CD4-positive, alpha-beta T cell treated with Interleukin-17A for 4 hours (primary cell): ENCODE data around the gene IZUMO2.
"Not testable (repeated sequence)": the region's sequence is repeated elsewhere in the genome, so short reads cannot be mapped to it uniquely, and the experiment has no call there.

ENCODE experiments used
- DNase-seq: peaks from one replicate; pipeline ENCODE4 v3.0.0-alpha.2; 2020; ENCODE audit warnings: mixed read lengths

Gene IZUMO2

DNA sequence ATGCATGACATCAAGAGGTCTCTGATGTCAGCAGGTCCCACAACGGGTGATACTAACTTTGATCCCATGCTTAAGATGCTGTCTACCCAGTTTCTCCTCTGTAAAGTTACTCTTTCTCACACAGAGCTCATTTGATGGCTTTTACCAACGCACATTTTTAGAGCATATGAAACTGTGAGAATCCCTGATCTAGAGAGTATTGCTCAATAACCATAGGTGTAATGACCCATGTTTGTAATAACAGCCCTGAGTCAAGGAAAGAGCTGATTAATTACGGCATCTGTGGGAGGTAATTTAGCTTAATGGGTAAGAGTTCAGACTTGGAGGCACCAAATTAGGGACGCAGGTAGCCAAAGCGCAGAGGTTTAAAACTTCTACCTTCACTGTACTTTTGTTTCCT is 18.0 kb upstream of the IZUMO2 start:
- no peak for DNase-seq

DNA sequence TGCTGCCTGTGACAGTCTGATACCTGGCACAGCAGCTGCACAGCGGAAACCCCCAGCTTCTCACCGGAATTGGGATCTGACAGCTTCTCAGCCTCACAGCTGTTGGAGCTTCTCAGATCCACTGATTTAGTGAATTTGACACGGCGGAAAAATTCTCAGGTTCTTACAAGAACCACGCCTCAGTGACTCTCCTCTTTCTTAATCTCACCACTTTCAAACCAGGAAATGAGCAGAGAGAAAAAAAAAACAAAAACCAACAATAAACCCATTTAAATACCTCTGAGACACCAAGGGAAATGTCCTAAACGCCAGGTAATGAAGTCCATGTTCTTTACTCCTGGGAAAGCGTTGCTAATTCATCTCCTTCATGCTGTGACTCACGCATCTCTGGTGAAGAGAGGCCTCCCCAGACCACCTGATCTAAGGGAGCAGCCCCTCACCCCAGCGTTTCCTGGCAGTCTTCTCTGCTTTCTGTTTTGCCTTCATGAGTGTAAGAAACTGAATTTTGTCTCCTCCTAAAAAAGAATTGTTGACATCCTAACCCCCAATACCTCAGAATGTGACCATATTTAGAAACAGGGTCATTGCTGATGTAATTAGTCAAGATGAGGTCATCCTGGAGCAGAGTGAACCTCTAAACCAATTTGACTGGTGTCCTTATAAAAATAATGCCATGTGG is 15.9 kb upstream of the IZUMO2 start:
- DNase-seq = no peak

DNA sequence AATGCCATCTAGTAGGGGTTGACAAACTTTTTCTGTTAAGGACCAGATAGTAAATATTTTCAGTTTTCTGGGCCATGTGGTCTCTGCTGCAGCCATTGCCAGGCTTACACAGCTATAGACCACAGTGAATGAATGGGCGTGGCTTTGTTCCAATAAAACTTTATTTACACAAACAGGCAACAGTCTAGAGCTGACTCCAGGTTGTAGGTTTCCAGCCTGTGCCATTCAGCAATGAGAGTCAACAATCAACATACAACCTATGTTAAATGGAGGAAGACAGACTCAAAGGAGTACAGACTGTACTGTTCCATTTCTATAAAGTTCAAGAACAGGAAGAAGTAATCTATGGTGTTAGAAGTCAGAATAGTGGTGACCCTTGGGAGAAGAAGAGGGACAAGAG is 15.2 kb upstream of the IZUMO2 start:
- DNase-seq = no peak

DNA sequence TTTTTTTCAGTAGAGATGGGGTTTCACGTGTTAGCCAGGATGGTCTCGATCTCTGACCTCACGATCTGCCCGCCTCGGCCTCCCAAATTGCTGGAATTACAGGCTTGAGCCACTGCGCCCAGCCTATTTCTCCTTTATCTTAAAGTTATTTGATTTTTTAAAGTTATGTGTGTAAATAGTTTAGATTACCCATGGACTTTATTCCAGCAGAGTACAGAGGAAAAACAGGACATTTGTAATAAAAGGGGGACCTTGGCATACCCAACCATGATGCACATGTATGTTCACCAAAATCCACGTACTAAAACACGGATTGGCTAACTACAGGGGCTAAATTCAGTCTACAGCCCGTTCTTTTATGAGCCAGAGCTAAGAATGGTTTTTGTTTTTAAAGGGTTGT is 13.7 kb upstream of the IZUMO2 start:
- DNase-seq = no peak

DNA sequence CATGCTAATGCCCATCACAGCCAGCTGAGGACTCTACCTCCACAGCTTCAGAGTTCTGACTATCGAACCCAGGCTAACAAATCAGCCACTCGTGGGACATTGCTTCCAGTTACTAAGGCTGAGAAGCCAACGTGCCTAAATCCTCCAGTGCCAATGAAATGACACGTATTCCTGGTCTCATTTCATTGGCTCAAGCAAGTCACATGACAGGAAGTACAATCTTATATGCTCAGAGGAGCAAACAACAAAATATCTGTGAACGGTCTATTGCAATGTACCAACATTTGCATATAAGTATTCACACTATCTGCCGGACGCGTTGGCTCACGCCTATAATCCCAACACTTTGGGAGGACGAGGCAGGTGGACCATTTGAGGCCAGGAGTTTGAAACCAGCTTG is 12.8 kb upstream of the IZUMO2 start:
- DNase-seq = no peak

DNA sequence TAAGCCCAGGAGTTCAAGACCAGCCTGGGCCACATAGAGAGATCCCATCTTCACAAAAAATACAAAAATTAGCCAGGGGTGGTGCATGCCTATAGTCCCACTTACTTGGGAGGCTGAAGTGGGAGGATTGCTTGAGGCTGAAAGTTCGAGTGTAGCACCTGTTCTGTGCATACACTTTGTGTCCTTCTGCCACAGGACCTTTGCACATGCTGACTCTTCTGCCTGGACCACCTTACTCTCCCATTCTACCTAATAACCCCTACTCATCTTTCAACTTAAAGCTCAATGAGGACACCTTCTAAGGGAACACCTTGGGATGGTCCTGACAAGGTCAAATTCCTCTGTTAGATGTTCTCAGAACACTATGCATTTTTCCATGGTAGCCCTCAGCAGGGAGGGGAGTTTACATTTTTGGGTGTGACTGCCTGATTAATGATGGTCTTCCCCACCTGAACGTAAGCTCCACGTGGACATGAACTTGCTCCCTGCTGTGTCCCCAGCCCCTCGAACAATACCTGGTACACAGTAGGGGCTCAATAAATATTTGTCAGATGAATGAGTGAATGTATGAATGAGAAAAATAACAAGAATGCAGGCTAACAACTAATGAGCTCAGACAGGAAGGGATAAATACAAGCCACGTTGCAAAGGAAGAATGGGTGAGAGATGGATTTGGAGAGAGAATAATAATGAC is 11.2 kb upstream of the IZUMO2 start:
- no peak for DNase-seq

DNA sequence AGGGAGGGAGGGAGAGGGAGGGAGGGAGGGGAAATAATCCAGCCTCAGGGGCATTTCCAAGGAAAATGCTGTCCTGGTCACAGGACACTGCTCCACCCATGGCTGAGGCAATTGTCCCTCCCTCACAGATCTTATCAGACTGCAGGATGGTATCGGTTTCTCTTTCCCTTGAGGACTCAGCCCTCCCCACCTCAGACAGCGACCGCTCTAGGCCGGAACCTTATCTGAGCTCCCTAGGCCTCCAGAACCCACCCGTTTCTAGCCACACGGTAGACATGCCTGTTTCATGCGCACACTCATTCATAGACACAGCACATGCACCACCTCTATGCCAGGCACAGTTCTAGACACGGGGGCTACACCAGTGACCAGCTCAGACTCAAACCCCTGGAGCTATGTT is 10.0 kb upstream of the IZUMO2 start:
- no peak for DNase-seq

DNA sequence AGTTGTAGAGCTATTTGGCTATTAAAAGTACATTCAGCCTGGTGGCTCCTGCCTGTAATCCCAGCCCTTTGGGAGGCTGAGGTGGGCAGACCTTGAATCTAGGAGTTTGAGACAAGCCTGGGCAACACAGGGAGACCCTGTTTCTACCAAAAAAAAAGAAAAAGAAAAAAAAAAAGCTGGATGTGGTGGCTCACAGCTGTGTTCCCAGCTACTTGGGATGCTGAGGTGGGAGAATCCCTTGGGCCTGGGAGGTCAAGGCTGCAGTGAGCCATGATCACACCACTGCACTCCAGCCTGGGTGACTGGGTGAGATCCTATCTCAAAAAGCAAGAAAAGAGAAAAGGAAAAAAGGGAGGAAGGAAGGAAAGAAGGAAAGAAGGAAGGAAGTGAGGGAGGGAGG is 9.6 kb upstream of the IZUMO2 start:
- DNase-seq = no peak

DNA sequence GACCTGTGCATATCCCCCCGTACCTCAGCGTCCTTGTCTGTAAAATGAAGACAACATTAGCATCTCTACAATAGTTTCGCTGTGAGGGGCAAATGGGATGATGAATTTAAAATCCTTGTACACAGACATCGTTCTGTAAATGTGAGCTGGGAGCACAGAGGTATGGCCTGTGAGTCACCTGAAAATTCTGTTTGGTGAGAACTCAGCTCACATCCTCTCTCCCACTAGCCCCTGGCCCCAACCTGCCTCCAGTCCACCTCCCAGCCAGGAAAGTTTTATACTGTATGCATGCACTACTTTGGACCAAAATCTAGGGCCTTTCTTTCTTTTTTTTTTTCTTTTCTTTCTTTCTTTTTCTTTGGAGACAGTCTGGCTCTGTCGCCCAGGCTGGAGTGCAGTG is 8.7 kb upstream of the IZUMO2 start:
- no peak for DNase-seq

DNA sequence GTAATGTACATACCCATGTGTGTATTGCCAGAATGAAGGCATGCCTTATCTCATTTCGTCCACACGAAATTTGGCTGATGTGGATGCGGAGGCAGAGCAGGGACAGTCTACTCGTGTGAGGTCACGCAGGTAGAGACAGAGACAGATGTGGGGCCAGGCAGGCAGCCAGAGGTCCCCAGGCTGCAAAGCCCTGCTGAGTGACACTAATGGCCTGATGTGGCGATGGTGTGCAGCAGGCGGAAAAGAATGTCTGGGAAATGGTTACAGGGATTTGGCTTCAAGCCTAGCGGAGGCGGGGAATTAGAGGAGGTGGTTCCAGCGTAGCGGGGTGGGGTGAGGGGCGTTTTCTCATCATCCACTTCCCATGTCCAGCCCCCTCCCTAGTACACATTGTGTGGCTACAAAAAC is 4.2 kb upstream of the IZUMO2 start:
- DNase-seq = no peak

DNA sequence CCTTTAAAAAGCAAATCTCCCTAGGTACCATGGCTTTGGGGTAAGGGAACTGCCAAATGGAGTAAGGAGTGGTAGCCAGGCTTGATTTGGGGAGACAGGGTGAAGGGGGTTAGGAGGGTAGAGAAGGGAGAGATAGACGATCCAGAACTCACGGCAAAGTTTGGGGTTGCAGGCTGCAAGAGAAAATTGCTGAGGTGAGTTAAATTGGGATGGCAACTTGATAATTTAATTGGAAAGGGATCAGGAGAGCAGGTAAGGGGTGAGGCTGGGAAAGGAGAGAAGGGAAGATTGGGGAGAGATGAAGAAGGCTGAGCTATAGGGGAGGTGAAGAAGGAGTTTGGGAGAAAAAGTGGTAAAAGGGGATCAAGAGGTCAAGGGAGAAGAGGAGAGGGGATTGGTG is 4.0 kb downstream of the IZUMO2 start:
- DNase-seq = no peak

DNA sequence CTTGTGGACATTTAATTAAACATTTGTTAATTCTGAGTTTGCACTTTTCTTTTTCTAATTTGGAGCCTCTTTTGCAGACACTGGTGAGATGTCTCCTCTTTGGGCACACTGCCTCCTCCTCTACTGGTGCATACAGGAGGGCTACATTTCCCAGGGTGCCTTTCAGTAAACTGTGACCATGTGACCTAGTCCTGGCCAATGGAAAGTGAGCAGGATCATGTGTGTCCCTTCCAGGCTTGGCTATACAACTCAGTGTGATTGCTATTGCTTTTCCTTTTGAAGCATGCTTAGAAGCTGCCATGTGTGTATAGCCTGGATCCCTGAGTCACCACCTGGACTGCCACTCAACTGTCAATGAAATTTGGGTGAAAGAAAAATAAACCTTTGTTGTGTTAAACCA is 4.5 kb downstream of the IZUMO2 start:
- no peak for DNase-seq

DNA sequence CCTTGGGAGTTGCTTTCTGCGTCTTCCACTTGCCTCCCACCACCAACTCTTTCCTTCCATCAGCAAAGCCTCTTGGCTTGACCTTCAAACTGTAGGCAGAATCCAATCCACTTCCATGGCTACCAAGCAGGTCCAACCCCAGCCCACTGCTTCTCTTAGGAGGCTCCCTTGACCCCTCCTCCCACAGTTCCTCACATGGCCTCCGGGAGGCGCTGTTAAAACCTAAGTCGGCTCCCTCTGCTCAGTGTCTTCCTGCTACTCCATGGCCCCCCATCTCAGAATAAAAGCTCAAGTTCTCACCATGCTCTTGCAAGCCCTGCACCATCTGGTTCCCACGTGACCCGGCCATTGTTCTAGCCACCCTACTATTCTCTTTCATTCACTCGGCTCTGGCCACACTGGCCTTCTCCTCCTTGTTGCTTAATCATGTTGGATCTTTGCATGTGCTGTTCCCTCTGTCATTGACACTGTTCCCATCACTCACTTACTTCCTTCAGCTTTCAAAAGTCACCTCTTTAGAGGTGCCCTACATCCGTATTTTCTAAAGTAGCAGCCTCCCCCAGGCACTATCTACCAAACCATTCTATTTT is 7.5 kb downstream of the IZUMO2 start:
- DNase-seq = no peak

DNA sequence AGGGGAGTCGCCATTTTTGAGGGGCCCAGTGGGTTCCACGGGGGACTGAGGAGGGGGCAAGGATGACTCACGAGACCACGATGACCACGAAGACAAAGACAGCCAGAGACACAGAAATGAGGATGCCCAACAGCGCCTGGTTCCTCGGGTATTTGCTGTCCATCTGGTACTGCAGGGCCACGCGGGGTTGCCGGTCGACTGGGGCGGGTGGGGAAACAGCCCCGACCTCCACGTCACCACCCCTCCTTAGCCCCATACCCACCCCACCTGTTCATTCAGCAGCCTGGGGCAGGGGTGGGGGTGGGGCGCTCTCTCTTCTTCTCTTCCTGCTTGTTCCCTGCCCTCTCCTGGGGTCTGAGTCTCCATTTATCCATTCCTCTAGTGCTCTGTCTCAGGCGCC is 8.6 kb downstream of the IZUMO2 start:
- DNase-seq = no peak

DNA sequence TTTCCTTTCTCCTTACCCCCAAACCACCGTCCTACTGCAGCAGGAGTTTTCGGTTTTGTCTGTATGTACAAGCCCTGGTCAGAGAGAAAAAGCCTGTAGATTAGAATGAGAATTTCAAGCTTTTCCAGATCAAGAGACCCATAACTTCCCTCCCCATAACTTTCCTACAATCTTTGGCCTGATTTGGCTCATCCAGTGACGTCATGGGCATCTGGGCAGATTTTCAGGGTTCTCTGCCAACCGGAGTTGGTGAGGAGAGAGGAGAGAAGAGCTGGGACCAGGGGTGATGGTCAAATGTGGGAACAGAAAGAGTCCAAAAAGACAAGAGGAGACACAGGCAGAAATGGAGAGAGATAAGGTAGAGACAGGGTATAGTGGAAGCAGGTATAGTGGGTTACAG is 10.5 kb downstream of the IZUMO2 start:
- no peak for DNase-seq

DNA sequence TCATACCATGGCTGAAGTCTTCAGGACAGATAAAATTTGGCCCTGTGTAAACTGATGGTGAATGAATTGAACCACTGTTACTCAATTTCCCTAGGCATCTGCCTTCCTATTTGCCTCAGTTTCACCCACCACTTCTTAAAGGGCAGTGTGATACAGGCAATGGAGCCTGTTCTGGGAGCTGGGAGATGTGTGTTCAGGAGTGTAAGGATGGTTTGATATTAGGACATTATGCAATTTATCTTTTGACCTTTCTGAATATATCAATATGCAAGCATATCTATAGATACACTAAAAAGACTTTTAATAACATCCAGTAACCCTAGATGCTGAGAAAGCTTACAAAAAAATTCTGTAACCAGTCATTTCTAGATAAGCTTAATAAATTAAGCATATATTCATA is 14.6 kb downstream of the IZUMO2 start:
- no peak for DNase-seq

DNA sequence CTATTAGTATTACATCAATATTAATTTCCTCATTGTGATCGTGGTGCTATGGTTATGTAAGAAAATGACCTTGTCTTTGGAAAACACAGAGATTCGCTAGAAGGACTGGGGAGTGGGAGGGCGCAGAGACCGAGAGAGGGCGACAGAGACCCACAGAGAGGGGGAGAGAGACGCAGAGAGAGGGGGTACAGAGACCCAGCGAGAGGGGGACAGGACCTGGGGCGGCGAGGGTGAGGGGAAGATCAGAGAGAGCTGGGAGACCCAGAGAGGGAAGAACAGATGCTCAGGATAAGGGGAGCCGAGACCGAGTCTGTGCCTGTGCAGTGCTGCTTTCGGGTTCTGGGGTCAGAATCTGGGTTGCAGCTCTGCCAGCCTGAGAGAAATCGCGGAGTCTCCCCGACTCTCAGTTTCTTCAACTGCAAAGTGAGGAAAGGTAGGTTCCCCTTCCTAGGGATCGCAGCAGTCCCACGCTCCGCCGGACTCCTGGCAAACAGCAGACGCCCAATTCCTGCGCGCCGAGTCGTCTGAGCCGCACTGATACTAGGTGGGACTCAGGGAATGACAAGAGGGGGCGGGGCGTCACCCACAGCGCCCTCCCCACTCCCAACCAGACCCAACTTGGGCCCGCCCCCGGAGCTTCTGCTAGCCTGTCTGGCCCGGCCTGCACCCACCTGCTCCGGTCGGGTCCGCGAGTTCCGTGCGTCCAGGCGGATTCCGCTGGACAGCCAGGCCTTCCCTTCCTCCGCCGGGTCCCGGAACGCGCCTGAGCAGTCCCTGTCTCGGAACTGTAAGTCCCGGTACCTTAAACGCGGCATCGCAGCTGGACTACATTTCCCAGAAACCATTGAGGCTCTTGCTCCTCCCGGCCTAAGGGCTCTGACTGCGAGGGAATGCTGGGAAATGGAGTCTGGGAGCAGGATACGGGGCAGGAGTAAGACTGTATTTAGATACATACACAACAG is 15.3 kb downstream of the IZUMO2 start:
- DNase-seq = peak; percentile 86

DNA sequence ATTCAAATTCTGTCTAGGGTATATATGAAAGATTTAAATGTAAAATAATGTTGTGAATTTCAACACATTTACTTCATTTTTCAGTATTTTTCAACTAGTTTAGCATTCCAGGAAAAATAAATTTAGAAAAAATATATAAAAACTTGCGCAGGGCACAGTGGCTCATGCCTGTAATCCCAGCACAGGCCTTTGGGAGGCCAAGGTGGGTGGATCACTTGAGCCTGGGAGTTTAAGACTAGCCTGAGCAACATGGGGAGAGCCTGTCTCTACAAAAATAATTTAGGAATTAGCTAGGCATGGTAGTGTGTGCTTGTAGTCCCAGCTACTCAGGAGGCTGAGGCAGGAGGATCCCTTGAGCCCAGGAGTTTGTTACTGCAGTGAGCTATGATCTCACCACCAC is 21.2 kb downstream of the IZUMO2 start:
- not testable (repeated sequence) for DNase-seq

DNA sequence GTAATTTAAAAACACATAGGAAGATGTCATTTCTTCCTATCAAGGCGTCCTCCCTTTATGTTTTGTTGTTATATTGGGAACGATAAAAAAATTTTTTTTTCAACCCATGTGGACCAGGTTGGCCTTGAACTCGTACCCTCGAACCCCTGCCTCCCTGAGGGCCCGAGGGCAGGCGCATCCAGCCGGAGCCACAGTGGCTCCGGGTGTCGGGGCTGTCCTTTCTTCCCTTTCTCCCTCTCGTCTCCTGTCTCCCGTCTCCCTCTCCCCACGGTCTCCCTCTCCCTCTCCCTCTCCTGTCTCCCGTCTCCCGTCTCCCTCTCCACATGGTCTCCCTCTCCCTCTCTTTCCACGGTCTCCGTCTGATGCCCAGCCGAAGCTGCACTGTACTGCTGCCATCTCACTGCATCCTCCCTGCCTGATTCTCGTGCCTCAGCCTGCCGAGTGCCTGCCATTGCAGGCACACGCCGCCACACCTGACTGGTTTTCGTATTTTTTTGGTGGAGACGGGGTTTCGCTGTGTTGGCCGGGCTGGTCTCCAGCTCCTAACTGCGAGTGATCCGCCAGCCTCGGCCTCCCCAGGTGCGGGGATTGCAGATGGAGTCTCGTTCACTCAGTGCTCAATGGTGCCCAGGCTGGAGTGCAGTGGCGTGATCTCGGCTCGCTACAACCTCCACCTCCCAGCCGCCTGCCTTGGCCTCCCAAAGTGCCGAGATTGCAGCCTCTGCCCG is 22.8 kb downstream of the IZUMO2 start:
- DNase-seq = not testable (repeated sequence)

DNA sequence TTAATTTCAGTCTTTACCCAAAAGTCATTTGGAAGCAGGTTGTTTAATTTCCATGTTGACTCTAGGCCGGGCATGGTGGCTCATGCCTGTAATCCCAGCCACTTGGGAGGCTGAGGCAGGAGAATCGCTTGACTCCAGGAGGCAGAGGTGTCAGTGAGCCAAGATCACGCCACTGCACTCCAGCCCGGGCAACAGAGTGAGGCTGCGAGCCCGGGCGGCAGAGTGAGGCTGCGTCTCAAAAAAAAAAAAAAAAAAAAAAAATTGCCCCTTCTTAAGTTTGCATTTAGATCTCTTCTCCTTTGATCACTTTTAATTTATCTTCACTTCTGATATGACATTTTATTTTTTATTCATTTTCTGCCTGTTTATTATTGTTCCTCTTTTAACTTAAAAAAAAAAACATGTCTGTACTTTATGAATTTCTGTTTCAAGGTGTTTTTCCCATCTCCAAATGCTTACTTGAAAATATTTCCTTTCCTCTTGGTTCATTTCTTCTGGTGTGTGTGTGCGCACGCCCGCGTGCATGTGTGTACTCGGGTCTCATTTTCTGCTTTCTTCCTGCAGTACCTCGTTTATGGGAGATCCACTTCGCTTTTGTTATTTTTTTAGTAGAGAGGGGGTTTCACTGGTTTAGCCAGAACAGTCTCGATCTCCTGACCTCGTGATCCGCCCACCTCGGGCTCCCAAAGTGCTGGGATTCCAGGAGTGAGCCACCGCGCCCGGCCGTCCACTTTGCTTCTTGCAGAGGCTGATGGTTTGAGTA is 26.3 kb downstream of the IZUMO2 start:
- not testable (repeated sequence) for DNase-seq

DNA sequence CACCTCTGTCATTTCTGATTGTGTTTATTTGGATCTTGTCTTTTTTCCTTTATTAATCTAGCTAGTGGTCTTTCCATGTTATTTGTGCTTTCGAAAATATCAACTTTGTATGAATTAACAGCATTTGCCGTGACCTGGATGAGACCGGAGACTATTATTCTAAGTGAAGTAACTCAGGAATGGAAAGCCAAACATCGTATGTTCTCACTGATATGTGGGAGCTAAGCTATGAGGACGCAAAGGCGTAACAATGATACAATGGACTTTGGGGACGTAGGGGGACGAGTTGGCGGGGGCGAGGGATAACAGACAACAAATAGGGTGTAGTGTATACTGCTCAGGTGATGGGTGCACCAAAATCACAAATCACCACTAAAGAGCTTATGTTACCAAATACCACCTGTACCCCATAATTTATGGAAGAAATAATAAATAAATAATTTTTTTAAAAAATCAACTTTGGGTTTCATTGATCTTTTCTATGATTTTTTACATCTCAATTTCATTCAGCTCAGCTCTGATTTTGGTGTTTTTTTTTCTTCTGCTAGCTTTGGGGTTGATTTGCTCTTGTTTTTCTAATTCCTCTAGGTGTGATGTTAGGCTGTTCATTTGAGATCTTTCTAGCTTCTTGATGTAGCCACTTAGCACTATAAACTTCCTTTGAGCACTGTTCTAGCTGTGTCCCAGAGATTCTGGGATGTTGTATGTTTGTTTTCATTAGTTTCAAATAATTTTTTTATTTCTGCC is 27.1 kb downstream of the IZUMO2 start:
- DNase-seq = not testable (repeated sequence)
